ENCODE data around the gene LRP5. TPM values are rescaled to one million over a fixed set of nuclear protein-coding genes. Genes with fewer than 3 reads are reported as not detected.

The LRP5 gene
- total RNA-seq, 1 donor from 2014 or later, result 10.2 TPM

DNA sequence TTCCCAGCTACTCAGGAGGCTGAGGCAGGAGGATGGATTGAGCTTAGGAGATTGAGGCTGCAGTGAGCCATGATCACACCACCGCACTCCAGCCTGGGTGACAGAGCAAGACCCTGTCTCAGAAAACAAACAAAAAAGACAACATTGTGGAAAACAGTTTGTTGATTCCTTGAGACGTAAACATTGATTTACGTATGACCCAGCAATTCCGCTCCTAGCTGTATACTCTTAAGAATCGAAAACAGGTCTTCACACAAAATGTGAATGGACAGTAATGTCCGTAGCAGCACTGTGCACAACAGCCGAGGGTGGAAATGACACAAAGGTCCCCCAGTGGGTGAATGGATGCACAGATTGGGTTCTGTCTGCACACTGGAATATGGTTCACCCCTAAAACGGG, 49.3 kb downstream of the LRP5 start:
- no peak for FAIRE-seq
- no peak for DNase-seq (ENCODE audit: low spot score in 2 of 2)

DNA sequence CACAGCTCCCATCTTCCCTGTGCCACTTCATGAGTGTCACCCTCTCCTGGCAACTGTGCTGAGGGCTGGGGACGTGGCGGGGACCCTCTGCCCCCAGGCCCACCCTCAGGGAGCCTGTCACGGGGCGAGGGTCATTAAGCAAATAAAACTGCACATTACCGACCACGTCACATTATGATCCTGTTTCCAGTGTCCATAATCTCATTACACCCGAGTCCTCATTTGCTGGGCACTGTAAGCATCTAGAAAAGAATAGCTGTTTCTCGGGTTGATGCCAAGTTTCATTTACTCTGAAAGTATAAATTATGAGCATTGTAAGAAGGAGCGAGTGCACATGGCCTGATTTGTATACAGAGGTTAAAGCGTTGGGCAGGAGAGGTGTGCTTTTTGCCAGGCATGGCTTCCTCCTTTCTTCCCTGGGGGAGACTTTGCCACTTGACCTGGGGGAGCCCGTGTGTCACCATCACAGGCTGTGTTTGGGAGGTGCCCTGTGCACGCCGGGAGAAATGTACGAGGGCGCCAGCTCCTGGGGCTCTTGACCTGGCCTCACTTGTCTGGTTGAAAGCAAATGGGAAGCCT, 50.5 kb downstream of the LRP5 start:
- DNase-seq (ENCODE audit: low spot score in 2 of 2), result no peak
- no peak for FAIRE-seq

- FAIRE-seq, result no peak
- no peak for DNase-seq (ENCODE audit: low spot score in 2 of 2)
Observed at GRCh38 chr11:68363776-68364175, 51.4 kb downstream of the LRP5 start.

DNA sequence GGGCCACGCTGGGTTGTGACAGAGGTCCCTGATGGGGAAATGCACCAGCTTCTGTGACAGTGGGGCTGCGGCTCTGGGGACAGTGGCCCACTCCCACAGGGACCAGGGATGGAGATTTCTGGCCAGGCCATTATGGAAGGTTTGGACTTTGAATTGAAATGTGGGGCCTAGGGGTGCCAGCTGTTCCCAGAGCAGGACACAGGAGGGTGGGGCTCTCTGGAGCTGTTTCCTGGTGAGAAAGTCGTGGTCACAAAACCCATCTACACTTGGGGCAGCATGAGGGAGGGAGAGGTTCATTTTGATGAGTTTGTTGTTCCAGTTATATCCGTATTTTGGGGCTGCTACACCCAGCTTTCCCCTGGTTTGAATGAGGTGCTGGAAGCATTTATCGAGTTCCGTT, 52.2 kb downstream of the LRP5 start:
- FAIRE-seq (no peak), DNase-seq (ENCODE audit: low spot score in 2 of 2) (no peak)

GRCh38 chr11:68365943-68366435, 53.6 kb downstream of the LRP5 start:
- no peak for DNase-seq (ENCODE audit: low spot score in 2 of 2)
- FAIRE-seq, result no peak

- FAIRE-seq, result no peak
- DNase-seq (ENCODE audit: low spot score in 2 of 2), result no peak
Observed at GRCh38 chr11:68367252-68367651, 54.9 kb downstream of the LRP5 start.

DNA sequence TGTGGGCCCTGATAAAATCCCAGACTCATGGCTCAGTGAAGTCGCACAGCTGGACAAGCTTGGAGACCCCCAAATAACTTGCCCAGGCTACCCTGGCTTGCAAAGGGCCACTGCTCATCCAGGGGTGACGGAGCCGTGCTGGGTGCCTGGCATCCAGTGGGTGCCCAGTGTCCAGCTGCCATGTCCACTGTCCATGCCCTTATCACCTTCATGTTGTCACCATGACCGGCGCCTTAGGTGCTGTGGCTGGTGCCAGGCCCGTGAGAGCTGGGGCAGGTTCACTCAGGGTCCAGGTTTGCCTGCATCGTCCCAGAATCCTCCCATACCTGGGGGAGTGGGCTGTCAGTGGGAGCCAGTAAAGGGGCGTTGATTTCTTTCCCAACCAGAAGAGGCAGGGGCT, 57.4 kb downstream of the LRP5 start:
- no peak for DNase-seq (ENCODE audit: low spot score in 2 of 2)
- no peak for FAIRE-seq

- FAIRE-seq (no peak), DNase-seq (ENCODE audit: low spot score in 2 of 2) (peak; percentile 52 to 56)
Observed at GRCh38 chr11:68370211-68371111, 58.1 kb downstream of the LRP5 start.

DNA sequence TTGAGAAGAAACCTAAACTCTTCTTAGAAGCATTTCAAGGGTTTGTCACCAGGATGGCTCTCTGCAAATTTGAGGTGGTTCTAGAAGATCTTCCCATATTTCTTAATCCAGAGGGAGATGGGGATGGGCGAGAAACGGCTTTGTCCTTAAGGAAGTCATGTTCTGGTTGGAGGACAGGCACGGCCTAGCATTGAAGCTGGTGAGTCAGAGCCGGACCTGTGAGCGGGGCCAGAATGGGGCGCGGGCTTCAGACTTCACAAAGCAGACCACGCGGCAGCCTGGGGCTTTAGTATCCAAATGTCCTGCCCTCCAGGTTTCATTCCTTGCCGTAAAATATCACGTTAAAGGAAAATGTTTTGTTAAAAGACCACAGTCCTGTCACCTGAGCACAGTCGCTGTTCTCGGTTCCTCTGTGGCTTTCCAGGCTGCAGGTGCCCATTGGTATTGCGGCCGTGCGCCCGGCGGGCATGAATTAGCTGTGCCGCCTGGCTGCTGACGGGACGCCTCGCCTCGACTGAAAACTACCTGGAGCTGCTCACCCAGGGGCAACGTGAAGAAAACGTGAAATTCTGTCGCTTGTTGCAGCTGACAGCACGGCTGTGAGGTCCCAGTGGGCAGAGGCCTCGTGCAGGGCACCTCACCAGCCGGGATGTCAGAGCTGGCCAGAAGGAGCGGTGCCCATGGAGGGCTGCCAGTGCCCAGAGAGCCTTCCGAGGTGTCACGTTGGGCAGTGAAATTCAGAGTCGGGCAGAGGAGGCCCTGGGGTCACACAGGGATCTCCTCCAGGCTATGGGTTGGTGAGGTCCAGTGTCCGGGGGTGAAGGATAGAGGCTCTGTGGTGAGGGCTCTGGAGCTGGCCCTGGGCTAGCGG, 59.0 kb downstream of the LRP5 start:
- FAIRE-seq (no peak), DNase-seq (ENCODE audit: low spot score in 2 of 2) (no peak)

GRCh38 chr11:68372114-68372513, 59.7 kb downstream of the LRP5 start:
- DNase-seq (ENCODE audit: low spot score in 2 of 2) (no peak), FAIRE-seq (no peak)

GRCh38 chr11:68372625-68373024, 60.2 kb downstream of the LRP5 start:
- DNase-seq (ENCODE audit: low spot score in 2 of 2), result no peak

GRCh38 chr11:68373189-68373814, 60.9 kb downstream of the LRP5 start:
- DNase-seq (ENCODE audit: low spot score in 2 of 2), result no peak
- no peak for FAIRE-seq

More at GRCh38 chr11:68372625-68373024, 60.2 kb downstream of the LRP5 start:
- no peak for FAIRE-seq

- FAIRE-seq, result no peak
- DNase-seq (ENCODE audit: low spot score in 2 of 2), result peak; percentile 71 to 74
Observed at GRCh38 chr11:68373815-68374501, 61.6 kb downstream of the LRP5 start.

DNA sequence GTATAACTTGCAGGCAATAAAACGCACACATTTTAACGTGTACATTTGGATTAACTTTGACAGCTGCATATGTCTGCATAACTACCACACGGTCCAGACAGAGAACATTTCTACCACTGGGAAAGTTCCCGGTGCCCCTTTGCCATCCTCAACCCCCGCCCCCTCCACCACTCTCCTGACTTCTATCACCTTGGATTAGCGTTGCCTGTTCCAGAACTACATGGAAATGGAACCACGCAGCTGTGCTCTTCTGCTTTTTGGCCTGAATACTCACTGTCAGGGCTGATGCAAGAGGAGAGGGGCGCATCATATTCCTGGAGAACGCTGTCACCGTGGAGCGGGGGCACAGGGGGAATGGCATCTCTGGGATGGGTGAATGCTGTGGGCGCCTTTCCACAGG, 62.1 kb downstream of the LRP5 start:
- DNase-seq (ENCODE audit: low spot score in 2 of 2) (no peak), FAIRE-seq (no peak)

GRCh38 chr11:68375337-68375736, 62.9 kb downstream of the LRP5 start:
- DNase-seq (ENCODE audit: low spot score in 2 of 2) (no peak), FAIRE-seq (no peak)

GRCh38 chr11:68375766-68376165, 63.4 kb downstream of the LRP5 start:
- FAIRE-seq (no peak), DNase-seq (ENCODE audit: low spot score in 2 of 2) (no peak)

DNA sequence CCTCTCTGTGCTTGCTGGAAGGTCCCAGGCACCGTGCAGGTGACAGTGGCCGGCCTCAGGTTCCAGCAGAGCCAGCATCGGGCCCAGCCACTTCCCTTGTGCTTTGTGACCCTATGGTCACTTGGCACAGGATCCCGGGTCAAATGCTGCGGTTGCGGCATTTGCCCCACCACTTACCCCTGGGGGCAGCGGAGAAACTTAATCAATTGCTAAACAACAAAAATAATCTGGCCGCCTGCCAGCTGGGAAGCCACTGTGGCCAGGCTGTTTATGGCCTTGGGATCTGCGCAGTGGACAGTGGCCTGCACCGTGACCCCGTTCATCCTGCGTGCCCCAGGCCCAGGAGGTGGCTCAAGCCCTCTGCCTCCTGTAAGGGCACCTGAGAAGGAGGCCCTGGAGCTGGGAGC, 65.0 kb downstream of the LRP5 start:
- FAIRE-seq (no peak), DNase-seq (ENCODE audit: low spot score in 2 of 2) (no peak)

DNA sequence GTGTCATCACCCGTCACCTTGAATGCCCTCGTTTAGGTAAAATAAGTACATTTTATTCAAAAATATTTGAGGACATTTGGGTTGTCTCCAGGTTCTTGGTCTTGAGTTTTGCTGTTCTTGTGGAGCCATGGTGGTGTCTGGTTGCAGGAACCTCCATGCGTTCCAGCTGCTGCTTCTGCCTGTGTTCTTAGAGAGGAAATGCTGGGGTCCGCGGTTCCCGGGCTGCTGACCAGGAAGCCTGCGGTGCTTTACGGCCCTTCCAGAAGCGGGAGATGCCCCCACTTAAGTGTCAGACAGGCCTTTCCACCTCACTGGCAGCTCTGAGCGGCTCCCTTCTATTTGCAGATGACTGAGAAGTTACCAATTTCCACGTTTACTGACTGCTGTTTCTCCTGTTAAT, 66.8 kb downstream of the LRP5 start:
- DNase-seq (ENCODE audit: low spot score in 2 of 2), result no peak
- no peak for FAIRE-seq

DNA sequence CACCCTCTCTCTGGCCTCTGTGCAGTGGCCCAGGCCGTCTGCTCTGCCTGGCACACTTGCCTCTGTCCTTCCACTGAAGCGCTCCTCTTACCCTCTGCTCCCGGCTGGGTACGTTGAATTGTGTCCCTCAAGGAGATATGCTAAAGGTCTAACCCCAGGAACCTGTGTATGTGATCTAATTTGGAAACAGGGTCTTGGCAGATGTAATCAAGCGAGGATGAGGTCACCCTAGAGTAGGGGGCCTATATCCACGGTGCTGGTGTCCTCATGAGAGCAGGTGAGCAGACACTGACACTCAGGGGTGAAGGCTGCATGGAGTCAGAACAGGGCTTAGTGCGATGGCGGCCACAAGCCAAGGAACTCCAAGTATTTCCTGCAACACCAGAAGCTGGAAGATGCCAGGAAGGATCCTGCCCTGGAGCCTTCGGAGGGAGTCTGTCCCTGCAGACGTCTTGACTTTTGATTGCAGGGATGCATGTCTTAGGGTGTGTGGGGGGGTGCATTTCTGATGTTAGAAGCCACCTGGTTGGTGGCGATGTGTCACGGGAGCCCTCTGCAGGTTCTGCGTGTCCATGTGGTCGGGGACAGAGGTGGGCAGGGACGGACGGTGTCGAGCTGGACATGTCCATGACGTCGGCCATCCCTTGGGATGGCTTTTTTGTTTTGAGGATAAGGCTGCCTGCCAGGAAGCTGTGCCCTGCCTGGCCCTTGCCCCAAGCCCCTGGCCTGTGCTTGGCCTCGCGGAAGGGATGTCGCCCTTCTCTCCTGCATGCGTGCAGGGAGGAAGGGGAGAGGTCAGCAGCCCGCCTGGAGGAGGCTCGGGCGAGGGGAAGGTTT, 68.6 kb downstream of the LRP5 start:
- DNase-seq (ENCODE audit: low spot score in 2 of 2), result no peak
- FAIRE-seq, result no peak
